Neutrophil (primary cell): ENCODE data around the gene KIAA1671.

ENCODE experiments used
- H3K27ac ChIP-seq: fragments of 200-600 bp; sonication (generic); 2 replicates; pipeline ENCODE4 v1.5.1; 2016; ENCODE audit warnings: mild to moderate bottlenecking, moderate library complexity
- H3K27me3 ChIP-seq: fragments of 200-600 bp; sonication (generic); 2 replicates; pipeline ENCODE4 v1.6.0; 2016; ENCODE audit warnings: mild to moderate bottlenecking
- H3K36me3 ChIP-seq: fragments of 200-600 bp; sonication (generic); 2 replicates; pipeline ENCODE4 v1.5.1; 2017
- H3K4me1 ChIP-seq, 2 experiments: fragments of 200-600 bp in 1 of 2; sonication (generic) in 1 of 2; 1 replicate in 1 of 2; 2 replicates in 1 of 2; pipeline versions ENCODE4 v1.5.1 to v1.6.1; 2013 to 2016; ENCODE audit warnings: low read depth in 1 of 2, low read length in 1 of 2, mild to moderate bottlenecking in 1 of 2, moderate library complexity in 1 of 2; ENCODE audit not compliant: control insufficient read depth in 1 of 2, insufficient read depth in 1 of 2
- H3K4me3 ChIP-seq, 2 experiments: fragments of 200-600 bp in 1 of 2; sonication (generic) in 1 of 2; 1 replicate in 1 of 2; 2 replicates in 1 of 2; pipeline ENCODE4 v1.5.1; 2013 to 2016; ENCODE audit warnings: low read depth in 1 of 2, low read length in 1 of 2, mild to moderate bottlenecking in 1 of 2, moderate library complexity in 1 of 2
- H3K9me3 ChIP-seq: fragments of 200-600 bp; sonication (generic); 2 replicates; pipeline ENCODE4 v1.5.1; 2016
- TF ChIP-seq, protein P1 (sequence below): fragments of 200-600 bp; sonication (generic); IDR thresholded peaks from 2 replicates; pipeline ENCODE4 v1.5.1; 2016; ENCODE audit warnings: antibody characterized with exemption

KIAA1671 gene

DNA sequence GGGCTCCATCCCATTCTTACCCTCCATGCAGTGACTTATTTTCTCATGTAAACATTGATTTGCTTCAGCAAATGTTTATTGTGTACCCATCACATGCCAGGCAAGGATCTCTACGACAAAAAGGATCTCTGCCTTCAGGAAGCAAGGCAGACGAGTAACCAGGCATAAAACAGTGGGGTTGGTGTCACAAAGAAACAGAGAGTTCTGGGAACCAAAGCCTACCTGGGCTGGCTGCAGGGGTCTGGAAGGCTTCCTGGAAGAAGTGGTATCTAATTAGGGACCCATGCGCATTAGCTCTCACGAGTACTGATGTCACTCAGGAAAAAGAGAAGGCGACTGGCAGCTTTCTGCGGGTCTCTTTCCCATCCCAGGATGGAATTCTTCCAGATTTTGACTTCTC lies 44.5 kb downstream of the KIAA1671 start:
- H3K27ac ChIP-seq: no peak overlapping the region
- no peaks in the 10 kb centered on the region for H3K27me3 ChIP-seq
- no peaks in the 10 kb centered on the region for H3K9me3 ChIP-seq
- TF ChIP-seq, protein P1, sequence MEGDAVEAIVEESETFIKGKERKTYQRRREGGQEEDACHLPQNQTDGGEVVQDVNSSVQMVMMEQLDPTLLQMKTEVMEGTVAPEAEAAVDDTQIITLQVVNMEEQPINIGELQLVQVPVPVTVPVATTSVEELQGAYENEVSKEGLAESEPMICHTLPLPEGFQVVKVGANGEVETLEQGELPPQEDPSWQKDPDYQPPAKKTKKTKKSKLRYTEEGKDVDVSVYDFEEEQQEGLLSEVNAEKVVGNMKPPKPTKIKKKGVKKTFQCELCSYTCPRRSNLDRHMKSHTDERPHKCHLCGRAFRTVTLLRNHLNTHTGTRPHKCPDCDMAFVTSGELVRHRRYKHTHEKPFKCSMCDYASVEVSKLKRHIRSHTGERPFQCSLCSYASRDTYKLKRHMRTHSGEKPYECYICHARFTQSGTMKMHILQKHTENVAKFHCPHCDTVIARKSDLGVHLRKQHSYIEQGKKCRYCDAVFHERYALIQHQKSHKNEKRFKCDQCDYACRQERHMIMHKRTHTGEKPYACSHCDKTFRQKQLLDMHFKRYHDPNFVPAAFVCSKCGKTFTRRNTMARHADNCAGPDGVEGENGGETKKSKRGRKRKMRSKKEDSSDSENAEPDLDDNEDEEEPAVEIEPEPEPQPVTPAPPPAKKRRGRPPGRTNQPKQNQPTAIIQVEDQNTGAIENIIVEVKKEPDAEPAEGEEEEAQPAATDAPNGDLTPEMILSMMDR: no peak
- no peak overlapping the region for H3K4me3 ChIP-seq
- H3K36me3 ChIP-seq: no peaks in the 10 kb centered on the region
- H3K4me1 ChIP-seq: no peaks in the 10 kb centered on the region

DNA sequence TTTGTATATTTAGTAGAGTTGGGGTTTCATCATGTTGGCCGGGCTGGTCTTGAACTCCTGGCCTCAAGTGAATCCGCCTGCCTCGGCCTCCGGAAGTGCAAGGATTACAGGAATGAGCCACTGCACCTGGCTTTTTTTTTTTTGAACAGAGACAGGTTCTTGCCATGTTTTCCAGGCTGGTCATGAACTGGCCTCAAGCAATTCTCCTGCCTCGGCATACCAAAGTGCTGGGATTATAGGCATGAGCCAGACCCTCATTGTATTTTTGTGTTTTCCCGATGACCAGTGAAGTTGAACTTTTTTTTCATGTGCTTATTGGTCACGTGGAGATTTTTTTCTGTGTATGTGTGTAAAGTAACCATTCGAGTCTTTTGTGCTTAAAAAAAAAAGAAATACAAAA lies 48.2 kb downstream of the KIAA1671 start:
- Histone ChIP-seq H3K4me1 (no peaks in the 10 kb centered on the region), H3K4me3 (no peak overlapping the region), H3K27me3 (no peaks in the 10 kb centered on the region), H3K9me3 (no peaks in the 10 kb centered on the region), H3K36me3 (no peaks in the 10 kb centered on the region), H3K27ac (no peak overlapping the region)
- TF ChIP-seq, protein P1: no peak

DNA sequence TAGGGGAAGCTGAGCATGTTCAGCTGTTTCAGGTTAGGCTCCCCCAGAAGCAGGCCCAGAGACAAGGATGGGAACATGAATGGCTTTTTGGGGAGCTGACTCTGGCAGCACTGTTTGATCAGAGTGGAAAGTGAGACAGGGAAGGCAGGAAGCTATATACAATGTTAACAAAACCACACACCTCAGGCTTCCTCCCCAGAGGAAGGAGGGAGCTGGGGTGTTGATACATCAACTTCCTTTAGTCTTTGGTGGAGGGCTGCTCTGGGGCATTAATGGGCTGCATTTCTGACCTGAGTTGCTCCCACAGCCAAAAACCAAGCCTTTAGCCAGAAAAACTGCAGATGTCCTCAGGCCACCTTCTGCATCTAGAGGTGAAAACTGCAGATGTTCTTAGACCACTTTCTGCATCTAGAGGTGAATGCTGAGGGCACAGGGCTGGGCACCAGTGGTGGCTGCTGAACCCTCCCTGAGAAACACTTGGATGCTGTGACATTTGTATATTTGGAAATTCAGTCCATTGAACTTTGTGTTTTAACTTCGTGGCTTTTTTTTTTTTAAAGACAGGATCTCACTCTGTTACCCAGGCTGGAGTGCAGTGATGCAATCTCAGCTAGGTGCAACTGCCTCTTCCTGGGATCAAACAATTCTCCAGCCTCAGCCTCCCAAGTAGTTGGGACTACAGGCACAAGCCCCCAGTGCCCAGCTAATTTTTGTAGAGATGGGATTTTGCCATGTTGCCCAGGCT lies 49.9 kb downstream of the KIAA1671 start:
- no peaks in the 10 kb centered on the region for H3K27me3 ChIP-seq
- H3K4me1 ChIP-seq: no peaks in the 10 kb centered on the region
- no peaks in the 10 kb centered on the region for H3K36me3 ChIP-seq
- H3K4me3 ChIP-seq: no peak overlapping the region
- no peak overlapping the region for H3K27ac ChIP-seq
- TF ChIP-seq, protein P1: no peak
- no peaks in the 10 kb centered on the region for H3K9me3 ChIP-seq

DNA sequence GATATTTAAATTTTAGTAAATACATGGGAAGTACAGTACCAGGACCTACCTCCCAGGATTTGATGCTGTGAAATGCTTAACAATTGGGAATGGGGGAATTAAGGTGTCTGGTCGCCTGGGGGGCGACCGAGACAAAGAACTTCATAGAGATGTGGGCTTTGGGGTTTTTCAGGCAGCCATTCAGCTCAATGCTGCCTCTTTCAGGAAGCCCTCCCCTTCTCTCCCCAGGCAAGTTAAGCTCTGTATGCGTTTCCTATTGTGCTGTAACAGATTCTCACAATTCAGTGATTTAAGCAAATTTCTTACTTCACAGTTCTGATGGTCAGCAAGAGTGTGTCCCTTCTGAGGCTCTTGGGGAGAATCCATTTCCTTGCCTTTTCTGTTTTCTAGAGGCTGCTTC lies 53.8 kb downstream of the KIAA1671 start:
- Histone ChIP-seq H3K9me3 (no peaks in the 10 kb centered on the region), H3K36me3 (no peaks in the 10 kb centered on the region), H3K4me1 (no peaks in the 10 kb centered on the region), H3K27ac (no peak overlapping the region), H3K27me3 (no peaks in the 10 kb centered on the region), H3K4me3 (no peak overlapping the region)
- TF ChIP-seq, protein P1: no peak

DNA sequence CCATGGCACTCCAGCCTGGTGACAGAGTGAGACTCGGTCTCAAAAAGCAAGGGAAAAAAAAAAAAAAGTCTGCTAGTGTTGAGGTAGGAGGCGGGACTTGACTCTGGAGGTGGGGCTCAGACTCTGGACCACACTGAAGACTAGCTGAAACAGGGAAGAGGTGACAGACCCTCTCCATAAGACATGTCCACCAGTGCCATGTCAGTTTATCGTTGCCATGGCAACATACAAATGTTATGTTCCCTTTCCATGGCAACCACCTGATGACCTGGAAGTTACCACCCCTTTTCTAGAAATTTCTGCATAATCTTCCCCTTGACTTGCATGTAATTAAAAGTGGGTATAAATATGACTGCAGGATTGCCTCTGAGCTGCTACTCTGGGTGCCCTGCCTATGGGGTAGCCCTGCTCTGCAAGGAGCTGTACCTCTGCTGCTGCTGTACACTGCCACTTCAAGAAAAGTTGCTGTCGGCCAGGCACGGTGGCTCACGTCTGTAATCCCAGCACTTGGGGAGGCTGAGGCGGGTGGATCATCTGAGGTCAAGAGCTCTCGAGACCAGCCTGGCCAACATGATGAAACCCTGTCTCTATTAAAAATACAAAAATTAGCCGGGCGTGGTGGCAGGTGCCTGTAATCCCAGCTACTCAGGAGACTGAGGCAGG lies 55.1 kb downstream of the KIAA1671 start:
- Histone ChIP-seq H3K27me3 (no peaks in the 10 kb centered on the region), H3K36me3 (no peaks in the 10 kb centered on the region), H3K9me3 (no peaks in the 10 kb centered on the region), H3K4me1 (no peaks in the 10 kb centered on the region), H3K27ac (no peak overlapping the region), H3K4me3 (no peak overlapping the region)
- TF ChIP-seq, protein P1: no peak
